ENCODE data around the gene SELENOP. TPM values are rescaled to one million over a fixed set of nuclear protein-coding genes. Genes with fewer than 3 reads are reported as not detected.
A peak's percentile ranks its signal among the peaks of the same experiment; 100 is the strongest.

SELENOP gene
- total RNA-seq, 4 donors from 2014 or later = 119 to 284 (median 180) TPM

DNA sequence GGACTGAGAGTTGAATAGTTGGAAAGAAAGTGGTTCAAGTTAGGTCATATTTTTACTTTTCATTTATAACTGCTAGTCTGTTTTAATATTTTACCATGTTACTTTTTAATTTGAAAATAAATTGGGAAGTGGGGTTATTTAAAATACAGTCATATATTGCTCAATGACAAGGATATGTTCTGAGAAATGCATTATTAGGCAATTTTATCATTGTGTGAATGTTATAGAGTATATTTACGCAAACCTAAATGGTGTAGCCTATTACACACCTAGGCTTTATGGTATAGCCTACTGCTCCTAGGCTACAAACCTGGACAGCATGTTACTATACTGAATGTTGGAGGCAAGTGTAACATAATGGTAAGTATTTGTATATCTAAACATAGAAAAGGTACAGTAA, 49.9 kb downstream of the SELENOP start:
- no peak for DNase-seq (ENCODE audit: extremely low spot score)
- peaks cover 0 to 4% (median 0%) of the 10 kb centered on the region in 4 donors for H3K27me3 ChIP-seq
- H3K9me3 ChIP-seq = no peaks in the 10 kb centered on the region
- intact Hi-C loops (cut with DNase I) = loop anchor here (10.0 kb wide), 2 partner anchors 337 to 907 kb away; partner anchors contain the start of gene GHR
- no peaks in the 10 kb centered on the region for H3K36me3 ChIP-seq
- 90% methylated on average over 1 of the region's 1 CpG for WGBS
- peaks cover 0 to 8% (median 2%) of the 10 kb centered on the region in 4 donors for H3K4me1 ChIP-seq
- no peak for TF ChIP-seq POLR2A (IDR thresholded peaks at IDR 0.05; ENCODE audit: low read depth)
- TF ChIP-seq, protein P1, sequence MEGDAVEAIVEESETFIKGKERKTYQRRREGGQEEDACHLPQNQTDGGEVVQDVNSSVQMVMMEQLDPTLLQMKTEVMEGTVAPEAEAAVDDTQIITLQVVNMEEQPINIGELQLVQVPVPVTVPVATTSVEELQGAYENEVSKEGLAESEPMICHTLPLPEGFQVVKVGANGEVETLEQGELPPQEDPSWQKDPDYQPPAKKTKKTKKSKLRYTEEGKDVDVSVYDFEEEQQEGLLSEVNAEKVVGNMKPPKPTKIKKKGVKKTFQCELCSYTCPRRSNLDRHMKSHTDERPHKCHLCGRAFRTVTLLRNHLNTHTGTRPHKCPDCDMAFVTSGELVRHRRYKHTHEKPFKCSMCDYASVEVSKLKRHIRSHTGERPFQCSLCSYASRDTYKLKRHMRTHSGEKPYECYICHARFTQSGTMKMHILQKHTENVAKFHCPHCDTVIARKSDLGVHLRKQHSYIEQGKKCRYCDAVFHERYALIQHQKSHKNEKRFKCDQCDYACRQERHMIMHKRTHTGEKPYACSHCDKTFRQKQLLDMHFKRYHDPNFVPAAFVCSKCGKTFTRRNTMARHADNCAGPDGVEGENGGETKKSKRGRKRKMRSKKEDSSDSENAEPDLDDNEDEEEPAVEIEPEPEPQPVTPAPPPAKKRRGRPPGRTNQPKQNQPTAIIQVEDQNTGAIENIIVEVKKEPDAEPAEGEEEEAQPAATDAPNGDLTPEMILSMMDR (IDR thresholded peaks at IDR 0.05) = no peak
- TF ChIP-seq POLR2AphosphoS5 (IDR thresholded peaks at IDR 0.05) = no peak
- TF ChIP-seq EP300 (IDR thresholded peaks at IDR 0.05) = no peak
- H3K27ac ChIP-seq (replicated peaks in 1 of 4) = no peak overlapping the region
- H3K4me3 ChIP-seq = no peak overlapping the region

DNA sequence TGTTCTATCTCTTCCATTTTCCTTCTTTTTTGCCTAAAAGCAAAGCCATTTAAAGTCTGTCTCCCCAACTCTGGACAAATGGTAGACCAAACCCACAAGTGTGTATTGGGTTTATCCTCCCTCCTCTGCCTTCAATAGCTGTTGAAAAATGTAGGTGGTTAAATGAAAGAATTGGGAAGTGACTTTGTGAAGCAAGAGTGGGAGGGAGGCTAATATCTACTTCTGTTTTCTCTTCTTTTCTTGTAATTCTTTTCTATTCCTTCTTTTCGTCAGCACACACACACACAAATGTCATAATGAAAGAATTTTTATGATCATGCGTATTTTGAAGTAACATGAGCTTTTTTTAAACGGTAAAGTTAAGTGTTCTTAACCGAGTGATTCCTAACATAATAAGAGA, 51.3 kb downstream of the SELENOP start:
- peaks cover 0 to 10% (median 2%) of the 10 kb centered on the region in 4 donors for H3K4me1 ChIP-seq
- WGBS = 85% methylated on average over 4 of the region's 4 CpGs
- no peak for DNase-seq (ENCODE audit: extremely low spot score)
- no peaks in the 10 kb centered on the region for H3K9me3 ChIP-seq
- intact Hi-C loops (cut with DNase I) = loop anchor here (10.0 kb wide), 2 partner anchors 336 to 906 kb away; partner anchors contain the start of gene GHR
- no peak overlapping the region for H3K4me3 ChIP-seq
- peaks cover 0 to 5% (median 0%) of the 10 kb centered on the region in 4 donors for H3K27me3 ChIP-seq
- H3K36me3 ChIP-seq = no peaks in the 10 kb centered on the region
- H3K27ac ChIP-seq (replicated peaks in 1 of 4) = no peak overlapping the region
- TF ChIP-seq EP300 (IDR thresholded peaks at IDR 0.05) (no peak), POLR2A (IDR thresholded peaks at IDR 0.05; ENCODE audit: low read depth) (no peak), POLR2AphosphoS5 (IDR thresholded peaks at IDR 0.05) (no peak)
- TF ChIP-seq, protein P1 (IDR thresholded peaks at IDR 0.05) = no peak

DNA sequence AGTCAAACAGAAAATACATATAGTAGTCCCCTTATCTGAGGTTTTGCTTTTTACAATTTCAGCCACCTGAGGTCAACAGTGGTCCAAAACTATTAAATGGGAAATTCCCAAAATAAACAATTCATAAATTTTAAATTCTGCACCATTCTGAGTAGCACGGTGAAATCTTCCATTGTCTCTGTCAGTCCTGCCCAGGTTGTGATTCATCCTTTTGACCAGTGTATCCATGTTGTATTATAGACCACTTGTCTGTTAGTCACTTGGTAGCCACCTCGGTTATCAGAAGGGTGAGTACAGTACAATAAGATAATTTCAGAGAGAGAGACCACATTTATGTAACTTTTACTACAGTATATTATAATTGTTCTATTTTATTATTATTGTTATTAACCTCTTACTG, 52.2 kb downstream of the SELENOP start:
- no peak overlapping the region for H3K27ac ChIP-seq (replicated peaks in 1 of 4)
- no peak for DNase-seq (ENCODE audit: extremely low spot score)
- H3K9me3 ChIP-seq = no peaks in the 10 kb centered on the region
- 92% methylated on average over 2 of the region's 2 CpGs for WGBS
- intact Hi-C loops (cut with DNase I) = no loop called here
- TF ChIP-seq EP300 (IDR thresholded peaks at IDR 0.05) (no peak), POLR2AphosphoS5 (IDR thresholded peaks at IDR 0.05) (no peak), POLR2A (IDR thresholded peaks at IDR 0.05; ENCODE audit: low read depth) (no peak)
- TF ChIP-seq, protein P1 (IDR thresholded peaks at IDR 0.05) = no peak
- H3K4me1 ChIP-seq = peaks cover 0 to 10% (median 2%) of the 10 kb centered on the region in 4 donors
- no peak overlapping the region for H3K4me3 ChIP-seq
- no peaks in the 10 kb centered on the region for H3K36me3 ChIP-seq
- peaks cover 0 to 5% (median 0%) of the 10 kb centered on the region in 4 donors for H3K27me3 ChIP-seq

DNA sequence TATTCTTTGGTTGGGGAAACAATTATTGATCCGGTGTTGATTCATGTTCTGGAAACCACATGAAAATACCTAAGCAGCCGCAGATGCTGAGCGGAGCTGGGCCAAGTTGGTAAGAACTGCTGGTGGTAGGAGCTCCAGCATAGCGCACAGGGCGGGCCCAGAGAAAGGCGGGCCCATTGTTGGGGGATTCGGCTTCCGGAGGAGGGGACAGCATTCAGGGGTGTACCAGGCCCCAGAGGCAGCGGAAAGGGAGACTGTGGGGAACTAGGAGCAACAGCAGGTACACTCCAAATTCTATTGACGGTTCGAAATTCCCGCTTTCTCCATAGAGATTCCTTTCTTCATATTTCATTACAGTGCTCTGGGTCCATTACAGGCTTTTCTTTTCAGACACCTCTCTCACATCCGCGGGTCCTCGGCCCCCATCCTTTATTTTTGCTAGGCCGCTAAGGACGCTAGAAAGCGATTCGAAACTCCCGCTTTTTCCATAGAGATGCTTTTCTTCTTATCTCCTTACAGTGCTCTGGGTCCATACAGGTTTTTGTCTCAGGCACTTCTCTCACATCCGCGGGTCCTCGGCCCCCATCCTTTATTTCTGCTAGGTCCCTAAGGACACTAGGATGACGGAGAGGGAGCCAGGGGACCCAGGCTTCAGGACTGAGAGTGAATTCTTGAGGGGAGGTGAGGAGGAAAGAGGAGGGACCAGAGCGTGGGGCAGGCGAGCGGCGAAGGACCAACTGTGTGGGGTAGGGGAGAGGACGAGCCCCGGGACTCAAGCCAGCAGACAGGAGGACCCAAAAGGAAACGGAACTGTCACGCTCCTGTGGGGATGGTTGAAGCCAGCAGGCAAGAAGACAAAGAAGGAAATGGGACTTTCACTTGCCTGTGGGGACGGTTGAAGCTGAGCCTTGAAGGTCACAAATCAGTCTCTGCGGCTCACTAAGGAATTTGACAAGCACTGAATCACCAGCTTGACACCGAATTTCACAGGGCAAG, 54.8 kb downstream of the SELENOP start, which contains the start of gene CCDC152:
Gene CCDC152, plus strand, starts transcription at position 213 of the 996 bp plus-strand sequence. CDS start 2,304 bp downstream, outside the sequence.
- intact Hi-C loops (cut with DNase I) = no loop called here
- H3K27me3 ChIP-seq = peaks cover 0 to 5% (median 0%) of the 10 kb centered on the region in 4 donors

DNA sequence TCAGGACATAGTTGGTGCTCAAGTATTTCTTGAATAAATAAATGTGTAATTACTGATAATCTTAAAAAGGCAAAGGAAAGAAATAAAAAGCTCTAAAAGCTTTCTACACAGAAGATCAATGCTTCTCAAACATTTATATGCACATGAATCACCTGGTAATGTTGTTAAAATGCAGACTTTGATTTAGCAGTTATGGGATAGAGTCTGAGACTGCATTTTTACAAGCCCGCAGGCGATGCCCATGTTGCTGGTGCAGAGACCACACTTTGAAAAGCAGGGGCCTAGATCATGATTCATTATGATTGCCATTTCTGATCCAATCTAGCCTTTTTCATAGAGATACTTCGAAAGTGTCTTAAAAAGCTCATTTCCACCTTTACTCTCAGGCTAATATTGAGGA, 58.6 kb downstream of the SELENOP start:
- DNase-seq (ENCODE audit: extremely low spot score) = no peak
- Histone ChIP-seq H3K36me3 (no peaks in the 10 kb centered on the region), H3K4me3 (no peak overlapping the region), H3K4me1 (peaks cover 0 to 10% (median 2%) of the 10 kb centered on the region in 4 donors), H3K27me3 (peaks cover 0 to 5% (median 0%) of the 10 kb centered on the region in 4 donors), H3K27ac (replicated peaks in 1 of 4) (no peak overlapping the region), H3K9me3 (no peaks in the 10 kb centered on the region)
- 91% methylated on average over 3 of the region's 3 CpGs for WGBS
- TF ChIP-seq EP300 (IDR thresholded peaks at IDR 0.05) = no peak
- TF ChIP-seq POLR2A (IDR thresholded peaks at IDR 0.05; ENCODE audit: low read depth) = no peak
- TF ChIP-seq, protein P1 (IDR thresholded peaks at IDR 0.05) = no peak
- no peak for TF ChIP-seq POLR2AphosphoS5 (IDR thresholded peaks at IDR 0.05)
- intact Hi-C loops (cut with DNase I) = no loop called here

More for the DNA sequence above, 54.8 kb downstream of the SELENOP start, which contains the start of gene CCDC152:
- Histone ChIP-seq H3K27ac (replicated peaks in 1 of 4) (no peak within 1 kb of the TSS), H3K9me3 (no peaks in the 10 kb centered on the region), H3K4me1 (peaks cover 0 to 10% (median 2%) of the 10 kb centered on the region in 4 donors), H3K4me3 (peak within 1 kb of the TSS; percentile 26 to 38 (median 32)), H3K36me3 (no peaks in the 10 kb centered on the region)
- WGBS = 42% methylated on average over 35 of the region's 35 CpGs
- TF ChIP-seq POLR2A (IDR thresholded peaks at IDR 0.05; ENCODE audit: low read depth) = no peak
- no peak for TF ChIP-seq EP300 (IDR thresholded peaks at IDR 0.05)
- DNase-seq (ENCODE audit: extremely low spot score) = no peak

All from esophagus muscularis mucosa (tissue), 4 donors.